ENCODE results near the gene FGF8. TPM values are rescaled to one million over a fixed set of nuclear protein-coding genes. Genes with fewer than 3 reads are reported as not detected.

Gene FGF8
- total RNA-seq, 1 donor from 2014 or later, result not detected

DNA sequence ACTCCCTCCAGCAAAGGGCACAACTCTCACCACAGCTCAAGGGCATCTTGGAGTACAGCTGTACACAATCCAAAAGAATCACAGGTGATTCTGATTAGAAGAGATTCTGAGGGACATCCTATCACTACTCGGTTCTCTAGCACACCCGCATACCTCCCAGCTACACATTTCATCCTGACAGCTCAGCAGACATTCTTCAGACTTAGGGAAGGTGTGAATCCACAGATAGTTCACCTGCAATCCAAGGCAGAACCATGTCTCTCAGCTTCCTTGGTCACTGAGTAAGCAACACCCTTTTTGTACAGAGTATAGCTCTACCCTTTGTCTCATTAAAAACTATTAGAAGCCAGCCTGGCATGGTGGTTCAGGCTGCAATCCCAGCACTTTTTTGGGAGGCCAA, 54.1 kb downstream of the FGF8 start:
- no peak for DNase-seq (ENCODE audit: extremely low spot score in 2 of 2)

DNA sequence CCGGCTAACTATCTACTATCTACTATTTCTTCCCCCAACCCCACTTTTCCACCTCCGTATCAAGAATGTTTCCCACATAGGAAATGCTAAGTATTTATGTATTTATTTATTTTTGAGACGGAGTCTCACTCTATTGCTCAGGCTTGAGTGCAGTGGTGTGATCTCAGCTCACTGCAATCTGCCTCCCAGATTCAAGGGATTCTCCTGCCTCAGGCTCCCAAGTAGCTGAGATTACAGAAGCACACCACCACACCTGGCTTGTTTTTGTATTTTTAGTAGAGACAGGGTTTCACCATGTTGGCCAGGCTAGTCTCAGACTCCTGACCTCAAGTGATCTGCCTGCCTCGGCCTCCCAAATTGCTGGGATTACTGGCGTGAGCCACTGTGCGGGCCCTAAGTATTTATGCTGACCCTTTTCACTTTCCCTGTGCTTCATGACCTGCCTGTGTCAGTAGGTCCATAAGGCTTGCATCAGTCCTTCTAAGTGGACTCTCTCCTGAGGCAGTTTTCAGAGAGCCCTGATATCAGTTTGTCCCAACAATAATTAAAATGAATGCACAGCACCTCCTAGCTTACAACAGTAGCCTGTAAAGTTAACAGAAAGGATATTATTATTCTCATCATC, 55.2 kb downstream of the FGF8 start:
- H3K27ac ChIP-seq, result no peak overlapping the region
- no peak for TF ChIP-seq POLR2A (IDR thresholded peaks at IDR 0.05)
- no peak for TF ChIP-seq POLR2AphosphoS5 (IDR thresholded peaks at IDR 0.05; ENCODE audit: insufficient read depth in 1 of 2, low read depth in 1 of 2)
- TF ChIP-seq, protein P1, sequence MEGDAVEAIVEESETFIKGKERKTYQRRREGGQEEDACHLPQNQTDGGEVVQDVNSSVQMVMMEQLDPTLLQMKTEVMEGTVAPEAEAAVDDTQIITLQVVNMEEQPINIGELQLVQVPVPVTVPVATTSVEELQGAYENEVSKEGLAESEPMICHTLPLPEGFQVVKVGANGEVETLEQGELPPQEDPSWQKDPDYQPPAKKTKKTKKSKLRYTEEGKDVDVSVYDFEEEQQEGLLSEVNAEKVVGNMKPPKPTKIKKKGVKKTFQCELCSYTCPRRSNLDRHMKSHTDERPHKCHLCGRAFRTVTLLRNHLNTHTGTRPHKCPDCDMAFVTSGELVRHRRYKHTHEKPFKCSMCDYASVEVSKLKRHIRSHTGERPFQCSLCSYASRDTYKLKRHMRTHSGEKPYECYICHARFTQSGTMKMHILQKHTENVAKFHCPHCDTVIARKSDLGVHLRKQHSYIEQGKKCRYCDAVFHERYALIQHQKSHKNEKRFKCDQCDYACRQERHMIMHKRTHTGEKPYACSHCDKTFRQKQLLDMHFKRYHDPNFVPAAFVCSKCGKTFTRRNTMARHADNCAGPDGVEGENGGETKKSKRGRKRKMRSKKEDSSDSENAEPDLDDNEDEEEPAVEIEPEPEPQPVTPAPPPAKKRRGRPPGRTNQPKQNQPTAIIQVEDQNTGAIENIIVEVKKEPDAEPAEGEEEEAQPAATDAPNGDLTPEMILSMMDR (IDR thresholded peaks at IDR 0.05), result no peak
- no peak for DNase-seq (ENCODE audit: extremely low spot score in 2 of 2)
- no peaks in the 10 kb centered on the region for H3K36me3 ChIP-seq
- H3K27me3 ChIP-seq, result no peaks in the 10 kb centered on the region
- H3K4me1 ChIP-seq, result no peaks in the 10 kb centered on the region
- no peak overlapping the region for H3K4me3 ChIP-seq
- H3K9me3 ChIP-seq, result no peaks in the 10 kb centered on the region
- intact Hi-C loops (cut with DNase I), result no loop called here

More for the DNA sequence above, 54.1 kb downstream of the FGF8 start:
- H3K36me3 ChIP-seq, result no peaks in the 10 kb centered on the region
- no peaks in the 10 kb centered on the region for H3K27me3 ChIP-seq
- no peaks in the 10 kb centered on the region for H3K9me3 ChIP-seq
- H3K27ac ChIP-seq, result no peak overlapping the region
- H3K4me3 ChIP-seq, result no peak overlapping the region
- intact Hi-C loops (cut with DNase I), result no loop called here
- H3K4me1 ChIP-seq, result no peaks in the 10 kb centered on the region
- TF ChIP-seq POLR2A (IDR thresholded peaks at IDR 0.05) (no peak), POLR2AphosphoS5 (IDR thresholded peaks at IDR 0.05; ENCODE audit: insufficient read depth in 1 of 2, low read depth in 1 of 2) (no peak)
- TF ChIP-seq, protein P1 (IDR thresholded peaks at IDR 0.05), result no peak

Other genes starting within 250 kb of the FGF8 start
- 21.1 TPM for gene POLL, start 187.9 kb downstream of the FGF8 start, total RNA-seq
- gene DPCD, start 187.8 kb downstream of the FGF8 start, total RNA-seq, result 13.8 TPM
- 49.6 TPM for gene FBXW4, start 80.9 kb downstream of the FGF8 start, total RNA-seq
- gene NPM3, start 7.3 kb upstream of the FGF8 start, total RNA-seq, result 39.5 TPM
- 125 TPM for gene OGA, start 42.3 kb upstream of the FGF8 start, total RNA-seq
- gene KCNIP2, start 67.7 kb upstream of the FGF8 start, total RNA-seq, result 5.9 TPM

Data from vagina (tissue), 2 donors.